ENCODE results near the gene LONP1.

DNA sequence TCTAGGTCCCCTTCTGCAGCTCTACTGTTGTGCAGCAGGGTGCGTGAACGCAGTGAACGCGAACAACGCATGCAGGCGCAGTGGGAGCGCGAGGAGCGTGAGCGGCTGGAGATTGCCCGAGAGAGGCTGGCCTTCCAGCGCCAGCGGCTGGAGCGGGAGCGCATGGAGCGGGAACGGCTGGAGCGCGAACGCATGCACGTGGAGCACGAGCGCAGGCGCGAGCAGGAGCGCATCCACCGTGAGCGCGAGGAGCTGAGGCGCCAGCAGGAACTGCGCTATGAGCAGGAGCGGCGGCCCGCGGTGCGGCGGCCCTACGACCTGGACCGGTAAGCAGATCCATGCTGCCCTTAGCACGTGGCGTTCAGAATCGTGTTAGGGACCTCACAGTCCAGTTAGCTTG lies 58.5 kb downstream of the LONP1 start:
- no peak for TF ChIP-seq POLR2A (IDR thresholded peaks at IDR 0.05)
- TF ChIP-seq, protein P1, sequence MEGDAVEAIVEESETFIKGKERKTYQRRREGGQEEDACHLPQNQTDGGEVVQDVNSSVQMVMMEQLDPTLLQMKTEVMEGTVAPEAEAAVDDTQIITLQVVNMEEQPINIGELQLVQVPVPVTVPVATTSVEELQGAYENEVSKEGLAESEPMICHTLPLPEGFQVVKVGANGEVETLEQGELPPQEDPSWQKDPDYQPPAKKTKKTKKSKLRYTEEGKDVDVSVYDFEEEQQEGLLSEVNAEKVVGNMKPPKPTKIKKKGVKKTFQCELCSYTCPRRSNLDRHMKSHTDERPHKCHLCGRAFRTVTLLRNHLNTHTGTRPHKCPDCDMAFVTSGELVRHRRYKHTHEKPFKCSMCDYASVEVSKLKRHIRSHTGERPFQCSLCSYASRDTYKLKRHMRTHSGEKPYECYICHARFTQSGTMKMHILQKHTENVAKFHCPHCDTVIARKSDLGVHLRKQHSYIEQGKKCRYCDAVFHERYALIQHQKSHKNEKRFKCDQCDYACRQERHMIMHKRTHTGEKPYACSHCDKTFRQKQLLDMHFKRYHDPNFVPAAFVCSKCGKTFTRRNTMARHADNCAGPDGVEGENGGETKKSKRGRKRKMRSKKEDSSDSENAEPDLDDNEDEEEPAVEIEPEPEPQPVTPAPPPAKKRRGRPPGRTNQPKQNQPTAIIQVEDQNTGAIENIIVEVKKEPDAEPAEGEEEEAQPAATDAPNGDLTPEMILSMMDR (IDR thresholded peaks at IDR 0.05) = no peak
